ENCODE measurements around the gene PITPNM1.
"Not testable (repeated sequence)": the region's sequence is repeated elsewhere in the genome, so short reads cannot be mapped to it uniquely, and the experiment has no call there.

Gene PITPNM1

DNA sequence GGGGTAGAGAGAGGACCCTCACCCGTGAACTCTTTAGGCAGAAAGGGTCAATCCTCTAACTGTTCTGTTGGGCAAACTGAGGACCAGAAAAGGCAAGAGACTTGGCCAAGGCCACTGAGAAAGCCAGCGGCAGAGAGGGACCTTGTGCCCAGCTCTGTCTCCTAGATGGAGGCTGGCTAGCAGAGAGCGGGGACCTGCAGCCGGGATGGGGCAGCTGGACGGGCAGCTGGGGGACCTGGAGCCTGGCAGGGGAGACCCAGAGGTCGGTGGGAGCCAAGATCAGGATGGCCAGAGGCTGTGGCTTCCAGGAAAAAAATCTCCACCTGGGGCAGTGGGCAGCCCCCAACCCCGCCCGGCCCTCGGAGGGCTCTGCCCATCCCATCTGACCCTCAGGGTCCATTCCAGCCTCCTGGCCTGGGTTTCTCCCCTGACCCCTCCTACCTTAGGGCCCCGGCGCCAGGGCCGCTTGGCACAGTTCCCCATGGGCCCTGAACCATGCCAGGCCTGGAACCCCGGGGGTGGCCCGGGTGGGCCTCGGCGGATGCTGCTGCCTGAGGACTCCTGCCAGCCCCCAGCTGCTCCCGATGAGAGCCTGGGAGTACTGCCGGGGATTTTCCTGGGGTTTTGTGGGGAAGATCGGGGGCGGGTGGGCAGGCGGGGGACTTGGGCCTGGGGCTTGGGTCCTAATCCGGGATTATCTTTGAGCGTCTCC, 17.8 kb upstream of the PITPNM1 start, which contains the start of gene CABP2:
Gene CABP2, minus strand, starts transcription at position 603 of the 712 bp plus-strand sequence. Its CDS starts 120 bp downstream, at position 483.
- DNase-seq: no peak

DNA sequence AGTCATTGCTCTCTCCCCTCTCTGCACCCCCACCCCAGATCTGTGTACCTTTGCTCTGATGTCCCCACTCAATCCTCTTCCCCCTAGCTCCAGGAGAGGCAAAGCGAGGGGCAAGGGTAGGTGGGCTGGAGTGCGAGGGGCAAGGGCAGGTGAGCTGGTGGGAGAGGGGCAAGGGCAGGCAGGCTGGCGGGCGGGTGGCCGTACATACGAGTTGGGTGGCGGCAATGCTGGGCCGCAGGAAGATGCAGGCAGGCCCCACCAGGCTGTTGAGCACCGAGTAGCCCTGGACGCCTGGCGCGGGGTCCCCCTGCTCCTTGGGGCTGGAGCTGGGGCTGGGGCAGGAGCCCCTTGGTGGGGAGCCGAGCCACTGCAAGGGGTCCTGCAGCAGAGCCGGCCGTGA, 17.2 kb upstream of the PITPNM1 start:
- DNase-seq: no peak

DNA sequence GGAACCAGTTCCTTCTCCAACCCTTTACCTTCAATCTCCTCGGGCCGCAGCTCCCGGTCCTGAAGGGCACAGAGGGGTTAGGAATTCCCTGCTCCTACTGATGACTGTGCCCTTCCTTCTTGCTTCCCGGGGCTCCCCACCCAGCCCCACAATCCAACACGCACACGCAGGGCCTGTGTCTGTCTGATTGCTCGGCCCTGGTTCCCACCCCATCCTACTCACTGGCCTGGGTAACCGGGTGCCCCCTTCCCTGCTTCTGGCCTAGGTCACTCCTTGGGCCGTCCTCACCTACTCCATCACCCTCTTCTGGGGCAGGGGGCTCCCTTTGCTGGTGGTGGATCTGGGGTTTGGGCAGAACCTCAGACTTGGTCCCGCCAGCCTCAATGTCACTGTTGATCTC, 16.8 kb upstream of the PITPNM1 start:
- DNase-seq: no peak

DNA sequence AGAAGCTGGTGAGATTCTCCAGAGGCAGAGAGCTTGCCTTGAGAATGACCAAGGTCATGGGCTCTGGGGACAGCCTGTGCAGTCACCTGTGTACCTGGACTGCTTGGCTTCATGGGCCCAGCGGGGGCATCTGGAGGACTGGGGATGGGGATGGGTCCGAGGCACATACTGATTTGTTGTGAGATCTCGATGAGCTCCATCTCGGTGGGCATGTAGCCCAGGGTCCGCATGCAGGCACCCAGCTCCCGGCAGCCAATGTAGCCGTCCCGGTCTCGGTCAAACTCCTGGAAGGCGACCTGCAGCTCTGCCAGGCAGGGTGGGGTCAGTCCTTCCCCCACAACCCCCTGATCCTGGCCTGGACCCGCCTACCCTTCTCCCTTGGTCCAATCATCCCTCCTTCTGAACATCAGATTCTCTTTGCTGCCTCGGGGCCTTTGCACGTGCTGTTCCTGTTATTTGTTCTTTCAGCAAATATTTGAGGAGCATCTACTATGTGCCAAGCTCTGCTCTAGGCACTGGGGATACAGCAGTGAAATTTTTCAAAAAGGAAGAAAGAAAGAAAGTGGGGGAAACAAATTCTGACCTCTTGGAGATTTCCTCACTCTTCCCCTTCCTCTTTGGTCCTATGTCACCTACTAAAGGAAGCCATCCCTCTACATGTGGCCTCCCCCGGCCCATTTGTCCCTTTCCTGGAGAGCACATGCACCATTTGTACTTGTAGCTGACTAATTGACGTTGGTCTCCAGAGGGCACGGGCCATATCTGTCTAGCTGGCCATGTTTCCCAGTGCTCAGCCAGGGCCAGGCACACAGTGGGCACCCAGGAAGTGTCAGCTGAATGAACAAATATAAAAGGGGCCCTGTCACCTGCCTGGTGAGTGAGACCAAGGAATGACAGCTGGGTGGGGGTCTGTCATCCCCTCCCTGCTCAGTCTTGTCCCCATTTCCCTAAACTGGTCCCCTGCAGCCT, 16.0 kb upstream of the PITPNM1 start:
- DNase-seq: no peak

DNA sequence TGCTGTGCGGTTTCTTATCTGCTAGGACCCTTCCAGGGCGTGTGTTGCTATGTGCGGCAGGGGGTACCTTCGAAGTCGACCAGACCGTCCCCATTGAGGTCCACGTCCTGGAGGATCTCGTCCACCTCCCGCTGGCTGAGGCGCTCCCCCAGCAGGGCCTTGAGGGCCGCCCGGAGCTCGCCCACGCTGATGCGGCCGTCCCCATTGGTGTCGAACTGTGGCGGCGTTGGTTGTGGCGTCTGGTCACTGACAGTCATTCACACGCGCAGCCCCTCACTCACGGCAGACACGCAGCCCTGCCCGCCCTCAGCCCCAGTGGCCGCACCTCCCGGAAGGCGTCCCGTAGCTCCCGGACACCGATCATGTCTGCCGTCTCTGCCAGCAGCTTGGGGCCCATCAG, 14.6 kb upstream of the PITPNM1 start:
- DNase-seq: no peak

DNA sequence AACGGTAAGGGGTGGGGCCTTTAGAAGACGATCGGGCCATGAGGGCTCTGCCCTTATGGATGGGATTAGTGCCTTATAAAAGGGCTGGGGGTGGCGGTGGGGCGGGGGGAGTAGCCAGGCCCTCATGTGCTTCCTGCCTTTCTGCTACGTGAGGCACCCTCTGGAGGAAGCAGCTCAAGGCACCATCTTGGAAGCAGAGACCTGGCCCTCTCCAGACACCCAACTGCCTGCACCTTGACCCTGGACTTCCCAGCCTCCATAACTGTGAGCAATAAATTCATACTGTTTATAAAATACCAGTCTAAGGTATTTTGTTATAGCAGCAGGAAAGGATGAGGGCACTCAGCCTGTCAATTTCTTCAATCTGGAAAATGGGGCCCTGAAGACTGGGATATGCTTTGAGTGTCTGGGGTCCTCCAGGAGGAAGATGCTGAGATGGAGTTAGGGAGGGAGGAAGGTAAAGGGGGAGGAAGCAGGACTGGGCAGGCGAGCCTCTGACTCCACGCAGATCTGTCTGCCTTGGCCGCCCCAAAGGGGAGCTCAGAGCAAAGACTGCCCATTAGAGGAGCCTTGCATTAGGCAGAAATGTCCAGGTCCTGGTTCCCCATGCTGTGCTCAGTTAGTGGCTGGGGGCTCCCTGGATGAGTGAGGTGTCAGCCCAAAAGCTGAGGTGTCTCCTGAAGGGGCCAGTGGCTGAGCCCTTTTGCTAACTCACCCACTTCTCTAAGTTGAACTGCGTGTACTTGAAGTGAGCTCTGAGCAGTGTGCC, 12.8 kb upstream of the PITPNM1 start:
- DNase-seq: no peak

DNA sequence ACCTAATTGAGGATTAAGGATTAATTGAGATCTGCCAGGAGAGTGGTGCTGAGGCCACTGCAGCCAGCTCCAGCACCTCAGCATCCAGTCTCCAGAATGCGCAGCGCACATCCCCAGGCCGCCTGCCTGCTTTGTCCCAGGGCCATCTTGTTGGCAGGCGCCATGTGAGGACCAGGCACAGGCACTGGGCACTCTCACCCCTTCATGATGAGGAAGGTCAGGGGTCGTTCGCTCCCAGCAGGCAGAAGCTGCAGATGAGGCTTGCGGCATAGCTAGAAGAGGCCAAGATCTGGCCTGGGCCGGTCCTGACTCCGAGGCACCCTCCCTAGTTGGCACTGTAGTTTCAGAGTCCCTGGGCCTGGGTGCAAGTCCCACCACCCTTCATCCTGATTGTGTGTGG, 11.6 kb upstream of the PITPNM1 start:
- DNase-seq: no peak

DNA sequence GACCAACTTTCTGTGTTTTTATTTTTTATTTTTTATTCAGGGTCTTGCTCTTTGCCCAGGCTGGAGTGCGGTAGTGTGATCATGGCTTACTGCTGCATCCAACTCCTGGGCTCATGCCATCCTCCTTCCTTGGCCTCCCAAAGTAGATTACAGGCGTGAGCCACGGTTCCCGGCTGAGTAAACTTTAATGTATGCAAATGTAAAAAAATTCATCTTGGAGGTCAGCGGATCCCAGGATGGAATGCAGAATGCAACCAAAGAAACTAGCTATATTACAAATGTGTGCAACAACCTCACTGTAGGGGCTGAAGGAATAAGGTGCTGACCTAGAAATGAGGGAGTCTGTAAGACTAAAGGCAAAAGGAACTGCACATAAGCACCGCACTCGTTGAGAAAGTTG, 9.0 kb upstream of the PITPNM1 start:
- no peak for DNase-seq

DNA sequence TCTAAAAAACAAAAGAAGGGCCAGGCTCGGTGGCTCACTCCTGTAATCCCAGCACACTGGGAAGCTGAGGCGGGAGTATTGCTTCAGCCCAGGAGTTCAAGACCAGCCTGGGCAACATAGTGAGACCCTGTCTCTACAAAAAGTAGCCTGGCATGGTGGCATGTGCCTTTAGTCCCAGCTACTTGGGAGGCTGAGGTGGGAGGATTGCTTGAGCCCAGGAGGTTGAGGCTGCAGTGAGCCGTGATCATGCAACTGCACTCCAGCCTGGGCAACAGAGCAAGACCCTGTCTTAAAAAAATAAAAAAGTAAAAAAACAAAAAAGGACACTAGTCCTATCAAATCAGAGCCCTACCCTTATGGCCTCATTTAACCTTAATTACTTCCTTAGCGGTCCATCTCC, 6.4 kb upstream of the PITPNM1 start:
- DNase-seq: not testable (repeated sequence)

DNA sequence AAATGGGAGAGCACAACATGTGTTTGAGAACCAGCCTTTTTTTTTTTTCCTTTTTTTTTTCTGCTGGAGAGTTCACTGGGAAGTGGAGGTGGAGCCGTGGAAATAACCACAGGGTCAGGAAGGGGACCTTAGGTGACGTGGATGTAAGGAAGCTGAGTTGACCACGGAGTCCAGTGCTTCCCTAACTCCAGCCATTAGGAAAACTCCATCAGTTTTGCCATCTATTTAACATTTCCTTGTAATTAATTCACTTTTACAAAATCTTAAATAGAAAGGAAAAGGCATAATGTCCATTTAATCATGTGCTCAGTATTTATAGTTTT, 4.8 kb upstream of the PITPNM1 start:
- DNase-seq: no peak

DNA sequence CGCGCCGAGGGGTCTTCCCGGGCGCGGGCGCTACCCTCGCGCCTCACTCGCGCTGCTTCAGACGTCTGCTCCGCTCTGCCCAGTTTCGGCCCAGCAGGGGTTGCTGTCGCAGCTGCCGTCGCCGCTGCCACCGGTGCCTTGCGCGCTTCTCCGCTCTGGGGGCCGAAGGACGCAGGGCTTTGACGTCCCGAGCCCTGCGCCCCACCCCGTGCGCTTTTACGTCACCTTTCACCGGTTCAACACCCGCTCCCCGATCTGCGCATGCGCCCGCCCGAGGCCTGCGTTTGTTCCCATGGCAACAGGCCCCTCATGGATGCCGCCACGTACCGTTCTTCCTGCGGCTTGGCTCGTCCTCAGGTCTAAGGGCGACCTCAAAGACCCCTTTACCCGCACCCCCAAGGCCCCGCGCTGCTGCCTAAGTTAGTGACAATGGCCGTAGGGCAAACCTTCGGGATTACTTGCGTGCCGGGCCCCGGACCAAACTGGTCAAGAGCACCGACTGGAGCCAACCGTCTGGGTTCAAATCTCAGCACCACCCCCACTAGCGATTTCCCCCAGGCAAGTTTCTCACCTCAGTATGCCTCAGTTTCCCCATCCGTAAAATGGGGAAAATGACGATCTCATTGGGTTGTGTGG, 3.4 kb upstream of the PITPNM1 start:
- DNase-seq: peak; percentile 98

DNA sequence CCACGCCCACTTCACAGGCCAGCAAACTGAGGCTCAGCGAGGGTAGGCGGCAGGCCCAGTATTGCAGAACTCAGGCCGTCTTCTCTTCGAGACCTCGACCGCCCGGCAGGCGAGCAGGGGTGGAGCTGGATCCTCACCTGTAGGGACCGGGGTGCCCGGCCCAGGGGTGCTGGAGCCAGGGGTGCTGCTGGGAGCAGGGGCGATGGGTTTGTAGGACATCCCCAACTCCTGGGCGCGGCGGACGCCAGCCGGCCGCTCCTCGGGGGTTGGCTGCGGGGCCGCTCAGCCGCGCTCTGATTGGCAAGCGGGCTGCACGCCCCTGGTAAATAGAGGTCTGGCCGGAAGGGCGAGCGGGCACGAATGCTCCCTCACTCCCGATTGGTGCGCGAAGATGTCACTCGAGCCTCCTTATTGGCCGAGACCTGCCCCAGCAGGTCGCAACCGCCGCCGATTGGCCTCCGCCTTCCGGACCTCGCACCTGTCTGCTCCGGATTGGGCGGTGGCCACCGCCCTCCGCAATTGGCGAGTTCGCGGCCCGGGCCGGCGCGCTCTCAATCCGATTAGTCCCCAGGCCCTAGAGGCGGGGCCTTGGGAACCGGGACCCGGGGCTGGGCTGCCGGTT, 2.8 kb upstream of the PITPNM1 start, which contains the start of gene CDK2AP2:
Gene CDK2AP2, minus strand, starts transcription at position 299 of the 622 bp plus-strand sequence. Its CDS starts 80 bp downstream, at position 219.
- DNase-seq: peak; percentile 98

DNA sequence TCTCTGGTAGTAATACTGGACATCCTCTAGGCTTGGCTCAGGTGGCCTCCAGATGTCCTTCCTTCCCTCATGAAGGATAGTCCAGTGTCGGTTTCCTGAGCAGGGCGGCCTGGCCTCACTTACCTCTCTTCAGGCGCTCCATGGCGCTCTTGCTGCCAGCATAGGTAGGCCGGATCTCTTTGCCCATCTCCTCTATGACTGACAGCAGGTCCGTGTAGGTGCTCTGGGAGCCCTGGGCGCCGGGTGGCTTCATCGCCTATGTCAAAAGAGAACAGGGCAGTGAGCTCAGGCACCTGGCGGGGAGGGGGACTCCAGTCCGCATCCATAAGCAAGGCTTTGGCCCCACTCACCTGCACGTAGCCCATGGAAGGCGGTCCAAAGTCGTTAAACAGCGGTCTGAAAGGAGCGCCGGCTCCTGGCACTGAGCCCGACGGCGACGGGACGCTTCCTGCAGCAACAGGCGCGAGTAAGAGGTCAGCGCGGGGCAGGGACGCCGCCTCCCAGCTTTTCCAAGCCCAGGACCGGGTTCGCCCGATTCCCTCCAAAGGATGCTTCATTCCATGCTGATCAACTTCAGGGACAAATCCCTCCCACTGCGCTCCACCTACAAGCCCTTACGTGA, 2.2 kb upstream of the PITPNM1 start:
- no peak for DNase-seq

DNA sequence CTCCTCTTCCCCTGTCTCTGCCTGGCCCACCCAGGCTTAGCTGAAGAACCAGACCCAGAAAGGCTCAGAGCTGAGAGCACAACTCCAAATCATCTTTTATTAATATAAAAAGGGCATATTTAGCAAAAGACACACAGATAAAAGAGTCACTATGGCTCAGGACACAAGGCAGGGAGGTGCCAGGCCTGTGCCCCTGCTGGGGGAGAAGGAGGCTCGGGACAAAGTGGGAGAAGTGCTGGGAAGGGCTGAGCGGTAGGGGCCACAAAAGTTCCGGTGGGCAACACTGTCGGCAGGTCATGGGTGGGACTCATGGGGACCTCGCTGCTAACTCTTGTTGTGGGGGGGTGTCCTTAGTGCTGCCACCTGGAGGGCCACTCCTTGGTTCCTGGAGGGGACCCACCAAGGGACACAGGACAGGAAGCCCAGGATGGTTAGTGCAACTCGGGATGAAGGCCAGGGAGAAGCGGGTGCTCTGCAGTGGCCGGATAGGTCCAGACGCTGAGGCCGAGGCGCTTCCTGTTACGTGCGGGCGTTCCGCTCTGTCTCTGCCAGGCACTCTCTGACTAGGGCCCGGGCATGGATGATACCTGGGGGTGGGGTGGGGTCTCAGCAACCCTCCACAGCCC, 1.4 kb upstream of the PITPNM1 start:
- DNase-seq: no peak

DNA sequence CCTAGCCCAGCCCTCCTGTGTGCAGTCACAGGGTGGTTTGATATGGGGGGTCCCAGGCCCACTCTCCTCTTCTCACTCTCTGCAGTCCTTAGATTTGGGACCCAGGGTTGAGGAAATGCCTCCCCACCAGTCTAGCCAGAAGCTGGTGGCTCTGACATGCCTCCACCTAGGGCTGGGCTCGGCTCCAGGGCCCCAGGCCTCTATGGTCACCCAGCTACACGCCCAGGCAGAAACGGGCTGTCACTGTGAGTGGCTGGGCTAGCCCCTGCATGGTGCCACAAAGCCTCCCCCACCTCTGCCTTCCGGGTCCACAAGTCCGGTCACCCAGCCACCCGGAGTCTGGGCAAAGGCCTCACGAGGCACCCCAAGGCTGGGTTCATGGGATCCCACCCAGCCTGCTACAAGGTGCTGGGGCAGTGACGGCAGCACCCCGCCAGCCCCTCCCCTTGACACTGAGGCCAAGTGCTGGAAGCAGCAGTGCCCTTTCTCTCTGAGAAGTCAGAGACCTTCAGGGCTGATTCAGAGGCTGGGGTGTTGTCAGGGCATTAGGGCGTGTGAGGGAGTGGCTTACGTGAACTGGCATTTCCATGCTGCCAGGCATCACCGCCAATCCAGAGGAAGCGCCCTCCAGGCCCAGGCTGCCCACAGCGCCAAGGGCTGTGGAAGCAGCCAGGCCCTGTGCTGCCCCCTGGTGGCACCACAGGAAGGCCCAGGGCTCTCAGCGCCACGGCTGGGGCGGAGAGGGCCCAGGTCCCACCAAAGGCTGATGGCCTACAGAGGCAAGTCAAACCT, 638 bp upstream of the PITPNM1 start:
- DNase-seq: peak; percentile 92

DNA sequence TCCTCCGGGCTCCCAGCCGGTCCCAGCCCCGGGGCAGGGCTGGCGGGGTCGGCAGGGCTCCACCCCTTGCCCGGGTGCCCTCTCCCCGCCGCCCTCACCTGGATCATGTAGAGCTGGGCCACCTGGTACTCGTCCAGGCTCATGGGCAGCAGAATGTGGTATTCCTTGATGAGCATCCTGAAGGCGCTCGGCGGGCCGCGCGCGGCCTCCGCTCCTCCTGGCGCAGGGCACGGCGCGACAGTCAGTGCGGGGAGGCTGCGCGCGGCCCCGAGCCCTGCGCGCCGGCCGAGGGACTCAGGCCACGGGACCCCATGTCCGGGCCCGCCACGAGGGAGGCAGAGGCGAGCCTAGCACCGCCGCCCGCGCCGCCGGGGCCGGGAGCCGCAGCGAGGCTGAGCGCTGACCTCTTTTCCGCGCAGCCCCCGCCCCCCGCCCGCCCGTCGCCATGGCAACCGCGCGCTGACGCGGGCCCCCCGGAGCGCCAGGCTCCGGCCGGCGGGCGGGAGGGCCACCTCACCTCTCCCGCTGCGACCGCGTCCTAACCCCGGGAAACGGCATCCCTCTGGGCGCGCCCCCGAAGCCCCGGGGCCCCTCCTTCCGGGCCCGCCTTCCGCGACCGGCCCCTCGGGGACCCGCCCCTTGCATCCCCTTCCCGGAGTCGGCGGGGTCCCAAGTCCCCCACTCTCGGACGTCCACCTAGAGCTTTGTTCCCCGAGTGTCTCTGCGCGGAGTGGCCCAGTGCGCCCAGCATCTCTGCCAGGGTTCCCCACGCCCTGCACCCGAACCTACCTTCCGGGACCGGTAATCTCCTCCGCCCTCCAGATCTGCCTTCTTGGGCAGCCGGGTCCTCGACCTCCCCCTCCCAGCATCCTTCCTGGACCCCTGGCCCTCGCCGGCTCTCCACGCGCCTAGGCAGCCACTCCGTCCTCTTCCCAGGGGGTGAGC, 886 bp downstream of the PITPNM1 start:
- peak; percentile 49 for DNase-seq

DNA sequence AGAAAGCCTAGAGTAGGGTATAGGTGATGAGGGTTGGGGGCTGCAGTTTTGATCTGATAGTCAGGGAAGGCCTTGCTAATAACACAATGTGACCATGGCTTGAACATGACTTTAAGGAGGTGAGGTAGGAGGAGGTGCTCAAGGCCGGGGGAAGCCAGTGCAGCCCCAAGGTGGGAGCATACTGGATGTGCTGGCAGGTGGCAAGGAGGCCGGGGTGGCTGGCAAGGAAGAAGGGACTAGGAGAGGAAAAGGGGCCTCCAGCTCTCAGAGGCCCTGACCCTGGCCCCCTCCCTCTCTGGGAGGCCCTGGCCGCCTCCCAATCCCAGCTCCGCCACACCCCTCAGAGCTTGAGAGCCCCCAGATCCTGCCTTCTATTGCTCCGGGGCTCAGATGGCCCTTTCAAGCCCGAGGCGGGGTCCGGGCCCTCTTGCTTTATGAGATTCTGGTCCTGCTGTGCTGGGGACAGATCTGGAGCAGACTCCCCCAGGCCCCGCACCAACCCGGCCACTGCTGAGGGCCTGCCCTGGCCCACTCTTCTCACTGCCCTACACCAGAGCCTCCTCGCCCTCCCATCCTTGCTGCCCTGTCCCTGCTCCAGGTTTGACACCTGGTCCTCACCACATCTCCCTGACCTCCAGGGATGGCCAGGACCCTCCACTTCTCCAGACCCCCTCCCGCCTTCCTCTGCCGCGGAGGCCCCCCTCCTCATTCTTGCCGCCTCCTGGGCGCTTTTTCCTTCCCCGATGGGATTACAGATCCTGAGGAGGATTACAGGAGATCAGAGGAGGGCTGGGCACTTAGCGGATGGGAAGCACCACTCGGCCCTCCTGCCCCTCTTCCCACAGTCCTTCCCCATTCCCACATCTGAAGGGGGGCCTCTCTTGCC, 1.8 kb downstream of the PITPNM1 start:
- DNase-seq: no peak

DNA sequence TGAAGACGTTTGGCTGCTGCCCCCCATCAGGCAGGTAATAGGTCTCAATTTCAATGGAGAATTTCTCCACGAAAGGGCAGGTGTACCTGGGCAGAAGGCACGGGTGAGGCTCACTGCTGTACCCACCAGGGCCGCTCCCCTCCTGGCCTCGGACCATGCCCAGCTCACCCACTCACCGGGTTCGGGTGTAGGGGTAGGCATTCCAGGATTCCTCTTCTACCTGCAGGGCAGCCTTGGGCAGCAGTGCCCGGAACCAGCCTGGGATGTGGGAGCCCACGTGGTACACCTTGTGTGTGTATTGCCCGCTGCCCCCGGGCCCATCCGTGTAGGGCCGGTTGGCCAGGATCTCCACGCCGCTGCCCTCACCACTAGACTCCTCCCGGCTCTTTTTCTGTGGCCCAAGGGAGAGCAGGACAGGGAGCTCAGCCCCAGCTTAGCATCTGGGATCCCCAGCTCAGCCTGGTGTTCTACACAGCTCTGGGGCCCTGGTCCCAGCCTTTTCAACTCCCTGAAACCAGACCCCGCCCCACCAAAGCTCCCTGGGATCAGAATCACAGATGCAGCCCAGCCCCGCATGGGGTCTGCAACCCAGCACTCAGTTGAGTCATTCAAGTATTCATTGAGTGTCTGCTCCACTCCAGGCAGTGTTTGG, 2.7 kb downstream of the PITPNM1 start:
- no peak for DNase-seq

All from CD4-positive, alpha-beta T cell treated with Interleukin-17A for 1 hour (primary cell).